Cardiac muscle cell (in vitro differentiated cells and primary cell): ENCODE results near the gene XYLT1. TPM values are rescaled to one million over a fixed set of nuclear protein-coding genes. Genes with fewer than 3 reads are reported as not detected.

ENCODE experiments used
- DNase-seq, 2 donors: peaks; one replicate each; pipeline versions ENCODE4 v3.0.0 to v3.0.0-alpha.2; 2010 to 2017; ENCODE audit warnings: low read depth in 1 of 2, low spot score in 1 of 2
- H3K27ac ChIP-seq: fragments of 200-600 bp; sonication (generic); 2 replicates; pipeline ENCODE4 v1.5.1; 2016
- H3K27me3 ChIP-seq: fragments of 200-600 bp; sonication (generic); 2 replicates; pipeline ENCODE4 v1.6.0; 2016; ENCODE audit warnings: control low read depth
- H3K36me3 ChIP-seq: fragments of 200-600 bp; sonication (generic); 2 replicates; pipeline ENCODE4 v1.5.1; 2016; ENCODE audit warnings: control low read depth
- H3K4me1 ChIP-seq: fragments of 200-600 bp; sonication (generic); 2 replicates; pipeline ENCODE4 v1.8.1; 2017; ENCODE audit warnings: low read depth, mild to moderate bottlenecking, mixed run types
- H3K4me3 ChIP-seq: fragments of 200-600 bp; sonication (generic); 2 replicates; pipeline ENCODE4 v1.5.1; 2016; ENCODE audit warnings: mild to moderate bottlenecking
- H3K9me3 ChIP-seq: fragments of 200-600 bp; sonication (generic); 2 replicates; pipeline ENCODE4 v1.5.1; 2017; ENCODE audit warnings: low read depth, mild to moderate bottlenecking, control low read depth
- polyA plus RNA-seq: library from polyadenylated mRNA; unstranded; fragments of >200 nt; fragmentation: Nextera tagmentation; extraction: Ambion mirVana; gene quantifications from 2 replicates; pipeline ENCODE4 v1.2.1, GENCODE V29; 2016
- total RNA-seq: library from RNA; depleted of rRNA; stranded (reverse); fragments of >200 nt; gene quantifications from 2 replicates; pipeline ENCODE4 v1.2.3, GENCODE V29; 2016
- TF ChIP-seq, protein P1 (sequence below): IDR thresholded peaks from 2 replicates; pipeline ENCODE4 v1.5.1; 2012; ENCODE audit warnings: low read depth, mild to moderate bottlenecking, low read length

XYLT1 gene
- total and polyA plus RNA-seq, 2 experiments from 2014 or later, result 3.1 to 7.2 TPM

DNA sequence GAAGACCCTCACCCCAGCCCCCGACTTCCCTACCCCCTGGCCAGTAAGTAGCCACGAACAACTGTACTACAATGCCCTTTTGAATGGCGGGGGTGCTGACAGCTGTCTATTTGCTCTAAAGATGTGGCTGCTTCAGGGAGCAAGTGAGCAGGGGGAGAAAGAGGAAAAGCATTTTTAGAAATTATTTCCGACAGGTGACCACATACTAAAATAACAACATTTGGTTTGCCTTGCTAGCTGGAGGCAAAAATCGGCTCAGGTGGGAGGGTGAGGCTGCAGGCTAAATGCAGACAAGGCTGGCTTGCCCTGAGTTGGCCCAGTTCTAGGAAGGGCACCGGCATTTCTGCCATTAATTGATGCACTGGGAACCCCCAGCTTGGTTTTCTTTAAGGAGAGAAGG, 188.5 kb downstream of the XYLT1 start:
- no peak overlapping the region for H3K4me3 ChIP-seq
- H3K4me1 ChIP-seq, result peaks cover 3% of the 10 kb centered on the region
- no peak overlapping the region for H3K27ac ChIP-seq
- no peak for DNase-seq
- no peaks in the 10 kb centered on the region for H3K36me3 ChIP-seq
- H3K27me3 ChIP-seq, result no peaks in the 10 kb centered on the region
- TF ChIP-seq, protein P1, sequence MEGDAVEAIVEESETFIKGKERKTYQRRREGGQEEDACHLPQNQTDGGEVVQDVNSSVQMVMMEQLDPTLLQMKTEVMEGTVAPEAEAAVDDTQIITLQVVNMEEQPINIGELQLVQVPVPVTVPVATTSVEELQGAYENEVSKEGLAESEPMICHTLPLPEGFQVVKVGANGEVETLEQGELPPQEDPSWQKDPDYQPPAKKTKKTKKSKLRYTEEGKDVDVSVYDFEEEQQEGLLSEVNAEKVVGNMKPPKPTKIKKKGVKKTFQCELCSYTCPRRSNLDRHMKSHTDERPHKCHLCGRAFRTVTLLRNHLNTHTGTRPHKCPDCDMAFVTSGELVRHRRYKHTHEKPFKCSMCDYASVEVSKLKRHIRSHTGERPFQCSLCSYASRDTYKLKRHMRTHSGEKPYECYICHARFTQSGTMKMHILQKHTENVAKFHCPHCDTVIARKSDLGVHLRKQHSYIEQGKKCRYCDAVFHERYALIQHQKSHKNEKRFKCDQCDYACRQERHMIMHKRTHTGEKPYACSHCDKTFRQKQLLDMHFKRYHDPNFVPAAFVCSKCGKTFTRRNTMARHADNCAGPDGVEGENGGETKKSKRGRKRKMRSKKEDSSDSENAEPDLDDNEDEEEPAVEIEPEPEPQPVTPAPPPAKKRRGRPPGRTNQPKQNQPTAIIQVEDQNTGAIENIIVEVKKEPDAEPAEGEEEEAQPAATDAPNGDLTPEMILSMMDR, result no peak
- H3K9me3 ChIP-seq, result no peaks in the 10 kb centered on the region

DNA sequence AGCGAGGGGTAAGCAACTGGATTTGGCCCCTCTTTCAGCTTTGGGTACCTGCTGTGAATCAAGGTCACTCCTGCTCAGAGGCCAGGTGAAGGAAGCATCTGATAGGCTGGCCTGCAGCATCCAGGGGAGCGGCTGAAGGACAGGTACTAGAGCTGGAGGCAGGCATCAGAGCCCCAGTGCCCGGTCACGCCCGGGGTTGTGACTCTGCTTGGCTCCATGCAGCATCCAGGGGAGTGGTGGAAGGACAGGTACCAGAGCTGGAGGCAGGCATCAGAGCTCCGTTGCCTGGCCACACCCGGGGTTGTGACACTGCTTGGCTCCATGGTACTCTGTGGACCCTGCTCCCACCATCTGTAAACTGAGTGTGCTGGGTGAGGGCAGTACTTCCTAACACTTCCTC, 189.7 kb downstream of the XYLT1 start:
- TF ChIP-seq, protein P1, result no peak
- H3K27ac ChIP-seq, result no peak overlapping the region
- DNase-seq, result no peak
- no peaks in the 10 kb centered on the region for H3K9me3 ChIP-seq
- no peak overlapping the region for H3K4me3 ChIP-seq
- no peaks in the 10 kb centered on the region for H3K27me3 ChIP-seq
- H3K4me1 ChIP-seq, result no peaks in the 10 kb centered on the region
- H3K36me3 ChIP-seq, result no peaks in the 10 kb centered on the region

DNA sequence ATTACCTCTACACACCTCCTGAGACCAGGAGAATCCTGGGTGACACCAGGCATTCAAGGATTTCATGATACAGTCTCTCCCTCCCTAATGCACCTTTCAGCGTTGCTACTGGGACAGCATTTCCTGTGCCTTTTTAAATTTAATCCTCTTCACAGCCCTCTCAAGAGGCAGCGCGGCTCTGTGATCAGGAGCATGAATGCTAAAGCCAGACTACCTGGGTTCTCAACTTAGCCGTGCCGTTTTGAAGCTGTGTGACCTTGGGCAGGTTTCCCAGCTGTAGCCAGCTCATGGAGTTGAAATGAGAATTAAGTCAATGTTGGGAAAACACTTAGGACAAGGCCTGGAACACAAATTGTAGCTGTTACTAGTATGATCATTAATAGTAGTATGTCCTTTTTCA, 191.8 kb downstream of the XYLT1 start:
- no peaks in the 10 kb centered on the region for H3K36me3 ChIP-seq
- H3K4me3 ChIP-seq, result no peak overlapping the region
- no peaks in the 10 kb centered on the region for H3K27me3 ChIP-seq
- DNase-seq, result no peak
- TF ChIP-seq, protein P1, result no peak
- H3K9me3 ChIP-seq, result no peaks in the 10 kb centered on the region
- no peaks in the 10 kb centered on the region for H3K4me1 ChIP-seq
- no peak overlapping the region for H3K27ac ChIP-seq

DNA sequence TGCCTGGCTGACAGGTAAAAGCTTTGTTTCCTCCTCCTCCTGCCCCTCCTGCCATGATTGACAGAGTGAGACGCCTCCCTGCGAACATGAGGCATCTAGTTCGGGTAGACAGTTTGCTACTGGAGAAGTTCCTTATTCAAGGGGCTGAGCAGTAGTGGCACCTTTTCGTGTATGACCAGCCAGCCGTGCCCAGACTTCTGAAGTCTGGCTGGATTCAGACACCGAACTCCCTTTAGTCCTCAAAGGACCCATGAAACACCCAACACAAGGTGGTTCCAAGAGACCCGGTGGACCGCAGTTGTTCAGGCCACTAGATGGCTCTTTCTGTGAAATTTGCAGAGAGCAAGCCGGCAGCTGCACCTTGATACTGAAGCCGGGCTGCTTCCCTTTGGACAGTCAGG, 192.8 kb downstream of the XYLT1 start:
- H3K27me3 ChIP-seq, result no peaks in the 10 kb centered on the region
- H3K36me3 ChIP-seq, result no peaks in the 10 kb centered on the region
- H3K4me3 ChIP-seq, result no peak overlapping the region
- TF ChIP-seq, protein P1, result peak; percentile 44
- H3K9me3 ChIP-seq, result no peaks in the 10 kb centered on the region
- H3K27ac ChIP-seq, result no peak overlapping the region
- H3K4me1 ChIP-seq, result no peaks in the 10 kb centered on the region
- peak; percentile 25 to 57 for DNase-seq

DNA sequence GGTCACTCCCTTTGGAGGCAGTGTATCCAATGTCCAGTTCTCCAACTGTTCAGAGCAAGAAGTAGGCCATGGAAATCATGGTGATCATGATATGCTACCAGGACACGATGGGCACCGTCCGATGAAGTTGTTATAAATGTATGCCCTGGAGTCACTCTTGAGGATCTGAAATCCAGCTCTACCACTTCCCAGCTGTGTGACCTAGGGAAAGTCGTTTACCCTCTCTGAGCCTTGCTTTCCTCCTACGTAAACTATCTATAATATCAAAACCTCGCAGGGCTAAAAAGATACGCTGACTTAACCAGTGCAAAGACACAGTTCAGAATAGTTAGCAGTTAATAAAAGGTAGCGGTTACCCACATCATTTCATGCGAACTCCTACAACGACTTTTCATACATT, 194.2 kb downstream of the XYLT1 start:
- H3K36me3 ChIP-seq, result no peaks in the 10 kb centered on the region
- peaks cover 2% of the 10 kb centered on the region for H3K4me1 ChIP-seq
- H3K9me3 ChIP-seq, result no peaks in the 10 kb centered on the region
- DNase-seq, result no peak
- TF ChIP-seq, protein P1, result no peak
- H3K27ac ChIP-seq, result no peak overlapping the region
- no peaks in the 10 kb centered on the region for H3K27me3 ChIP-seq
- H3K4me3 ChIP-seq, result no peak overlapping the region

DNA sequence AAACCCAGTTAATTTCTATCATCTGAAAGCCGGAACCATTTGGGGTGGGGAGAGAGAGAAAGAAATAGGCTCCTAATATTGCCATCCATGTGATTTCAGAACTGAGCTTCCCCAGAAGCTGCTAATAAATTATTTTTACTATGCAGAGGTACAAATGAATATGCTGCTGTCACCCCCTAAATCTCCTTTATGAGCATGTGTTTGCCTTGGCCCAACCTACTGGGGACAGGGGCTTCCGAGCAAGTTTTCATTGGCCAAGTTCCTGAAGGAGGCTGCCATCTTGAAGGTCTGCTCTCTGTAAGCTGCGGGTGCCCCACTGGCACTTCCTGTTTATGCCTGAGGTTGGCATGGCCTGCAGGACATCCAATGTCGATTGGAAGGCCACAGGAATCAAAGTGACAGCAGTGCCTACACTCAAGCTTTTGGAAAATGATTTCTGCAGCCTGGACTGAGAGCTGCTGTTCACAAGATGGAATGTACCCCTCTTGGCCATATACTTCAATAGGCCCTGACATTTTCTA, 194.7 kb downstream of the XYLT1 start:
- Histone ChIP-seq H3K4me3 (no peak overlapping the region), H3K27ac (no peak overlapping the region), H3K9me3 (no peaks in the 10 kb centered on the region), H3K27me3 (no peaks in the 10 kb centered on the region), H3K36me3 (no peaks in the 10 kb centered on the region), H3K4me1 (peaks cover 7% of the 10 kb centered on the region)
- no peak for DNase-seq
- TF ChIP-seq, protein P1, result no peak
